HepG2 (cell line): Measurements from ENCODE around the gene SULT1B1. TPM values are rescaled to one million over a fixed set of nuclear protein-coding genes. Genes with fewer than 3 reads are reported as not detected.

Experiments
- ATAC-seq: fragments of 200-7000 bp; cut with Tn5 transposase; 3 replicates; pipeline ENCODE4 v1.9.1; 2020; ENCODE audit warnings: mild to moderate bottlenecking, moderate library complexity
- BruUV-seq: library from RNA; stranded (reverse); fragments of 400-500 nt; replicated peaks from 2 replicates; lab custom pipeline; 2021; lab: Mats Ljungman, UMichigan
- CTCF ChIA-PET: fragments of 300-600 bp; formaldehyde crosslinking; extraction: SDS; loops from one replicate; lab custom pipeline; 2021; ENCODE audit warnings: low total read pairs, inconsistent platforms, low intra/inter-chr PET ratio; lab: Yijun Ruan, JAX
- POLR2A ChIA-PET: fragments of 350-600 bp; sonication (Branson Sonifier 250); formaldehyde crosslinking; loops from one replicate; lab custom pipeline; 2020; ENCODE audit warnings: antibody characterized with exemption, inconsistent platforms; lab: Yijun Ruan, JAX
- DNase-seq: peaks from one replicate; pipeline ENCODE4 v3.0.0-alpha.2; 2015; ENCODE audit warnings: low spot score
- FAIRE-seq: peaks from 3 replicates; lab custom pipeline; 2011; peaks lifted over from hg19 to GRCh38; lab: Jason Lieb, UNC
- H2AFZ ChIP-seq: one replicate; pipeline ENCODE4 v1.6.1; 2011; ENCODE audit warnings: low read length, inconsistent platforms
- H3K27ac ChIP-seq: fragments of 300-600 bp; 3 replicates; pipeline ENCODE4 v1.8.0; 2011; ENCODE audit warnings: mixed run types, mild to moderate bottlenecking, mixed read lengths, low read length, inconsistent platforms; ENCODE audit not compliant: insufficient read depth; ENCODE audit errors: extremely low read length
- H3K27me3 ChIP-seq, 2 experiments: fragments of 200-600 bp in 1 of 2; 2 replicates in 1 of 2; 3 replicates in 1 of 2; pipeline versions ENCODE4 v1.6.0 to v1.8.0; 2011; ENCODE audit warnings: low read length in 2 of 2, mild to moderate bottlenecking in 2 of 2, moderate library complexity in 2 of 2, inconsistent platforms in 1 of 2; ENCODE audit not compliant: insufficient read depth in 2 of 2, control insufficient read depth in 1 of 2
- H3K36me3 ChIP-seq, 2 experiments: fragments of 200-600 bp in 1 of 2; replicated peaks in 1 of 2; 2 replicates in 1 of 2; 3 replicates in 1 of 2; pipeline versions ENCODE4 v1.5.1 to v1.8.0; 2011; ENCODE audit warnings: low read length in 2 of 2, inconsistent platforms in 1 of 2; ENCODE audit not compliant: insufficient read depth in 2 of 2, control insufficient read depth in 1 of 2
- H3K4me1 ChIP-seq: 2 replicates; pipeline ENCODE4 v1.5.1; 2012; ENCODE audit warnings: low read length, inconsistent platforms; ENCODE audit not compliant: insufficient read depth
- H3K4me2 ChIP-seq: 2 replicates; pipeline ENCODE4 v1.6.0; 2011; ENCODE audit warnings: low read depth, low read length, inconsistent platforms
- H3K4me3 ChIP-seq, 3 experiments: fragments of 200-600 bp in 1 of 3; sonication (generic), shearing (Covaris generic) in 1 of 3; replicated peaks in 1 of 3; 2 replicates each; pipeline ENCODE4 v1.5.1; 2011 to 2016; ENCODE audit warnings: low read length in 3 of 3, inconsistent platforms in 2 of 3, low read depth in 2 of 3, mild to moderate bottlenecking in 2 of 3, control low read depth in 1 of 3, mixed read lengths in 1 of 3; ENCODE audit not compliant: insufficient read depth in 1 of 3
- H3K79me2 ChIP-seq: one replicate; pipeline ENCODE4 v1.6.1; 2011; ENCODE audit warnings: low read length, inconsistent platforms; ENCODE audit not compliant: insufficient read depth
- H3K9ac ChIP-seq: 2 replicates; pipeline ENCODE4 v1.6.0; 2011; ENCODE audit warnings: mild to moderate bottlenecking, low read depth, low read length, inconsistent platforms; ENCODE audit not compliant: insufficient read depth
- H3K9me3 ChIP-seq: 2 replicates; pipeline ENCODE4 v1.5.1; 2012; ENCODE audit warnings: mild to moderate bottlenecking, low read length
- H4K20me1 ChIP-seq: 2 replicates; pipeline ENCODE4 v1.6.0; 2011; ENCODE audit warnings: inconsistent platforms, mild to moderate bottlenecking, low read length, moderate library complexity; ENCODE audit not compliant: insufficient read depth
- EP300 ChIP-seq, 3 experiments: sonication (generic) in 1 of 3; formaldehyde crosslinking in 1 of 3; IDR thresholded peaks; 2 replicates each; pipeline versions ENCODE4 v1.5.1 to v1.6.1; 2011 to 2020; ENCODE audit warnings: low read depth in 2 of 3, low read length in 2 of 3, borderline replicate concordance in 1 of 3, improper control_type of control experiment in 1 of 3, mild to moderate bottlenecking in 1 of 3, missing genetic modification reagents in 1 of 3, moderate library complexity in 1 of 3
- EZH2 ChIP-seq: conservative IDR thresholded peaks from 2 replicates; pipeline ENCODE4 v1.6.1; 2012; ENCODE audit warnings: mild to moderate bottlenecking, low read depth, low read length, moderate library complexity
- FOXJ3 ChIP-seq: sonication (generic); formaldehyde crosslinking; IDR thresholded peaks from 2 replicates; pipeline ENCODE4 v1.4.0; 2020; ENCODE audit warnings: missing genetic modification reagents, mild to moderate bottlenecking, borderline replicate concordance
- HMGA1 ChIP-seq: sonication (generic); formaldehyde crosslinking; conservative IDR thresholded peaks from 2 replicates; pipeline ENCODE4 v1.4.0; 2020; ENCODE audit warnings: missing genetic modification reagents
- ISL2 ChIP-seq: sonication (generic); formaldehyde crosslinking; IDR thresholded peaks from 2 replicates; pipeline ENCODE4 v1.5.0; 2020; ENCODE audit warnings: missing genetic modification reagents
- SNAI1 ChIP-seq: sonication (generic); formaldehyde crosslinking; IDR thresholded peaks from 2 replicates; pipeline ENCODE4 v1.5.0; 2020; ENCODE audit warnings: mild to moderate bottlenecking, missing genetic modification reagents, borderline replicate concordance
- SPEN ChIP-seq: sonication (generic); formaldehyde crosslinking; IDR thresholded peaks from 2 replicates; pipeline ENCODE4 v1.5.1; 2020; ENCODE audit warnings: low read depth, mild to moderate bottlenecking, missing genetic modification reagents
- SRSF4 ChIP-seq: fragments of 200-400 bp; formaldehyde crosslinking; IDR thresholded peaks from one replicate; pipeline ENCODE4 v1.6.1; 2018; ENCODE audit warnings: mild to moderate bottlenecking, low read depth, low read length, moderate library complexity; ENCODE audit not compliant: poor library complexity, severe bottlenecking
- ZNF232 ChIP-seq: sonication (generic); formaldehyde crosslinking; IDR thresholded peaks from 2 replicates; pipeline ENCODE4 v1.4.0; 2020; ENCODE audit warnings: missing genetic modification reagents, borderline replicate concordance
- ZNF678 ChIP-seq: sonication (generic); formaldehyde crosslinking; IDR thresholded peaks from 2 replicates; pipeline ENCODE4 v1.4.0; 2020; ENCODE audit warnings: mild to moderate bottlenecking, missing genetic modification reagents
- ZNF879 ChIP-seq: sonication (generic); formaldehyde crosslinking; IDR thresholded peaks from 2 replicates; pipeline ENCODE4 v1.8.1; 2023; ENCODE audit warnings: missing genetic modification reagents
- ZZZ3 ChIP-seq: sonication (generic); formaldehyde crosslinking; IDR thresholded peaks from 2 replicates; pipeline ENCODE4 v1.4.0; 2020; ENCODE audit warnings: missing genetic modification reagents, mild to moderate bottlenecking, borderline replicate concordance
- WGBS: methylation state at CpG from one replicate; pipeline ENCODE4 v1.1.6; 2017; ENCODE audit warnings: low lambda C conversion rate; 5-methylcytosine and 5-hydroxymethylcytosine counted together
- in situ Hi-C: cut with HindIII; loops from 2 replicates; pipeline ENCODE4 v1.10.0; 2017; ENCODE audit warnings: low pct_unique_long_range_greater_than_20kb; ENCODE audit not compliant: extremely low pct_ligation_motif_present
- intact Hi-C: fragments of 100-400 bp; cut with micrococcal nuclease; formaldehyde crosslinking; loops from one replicate; pipeline ENCODE4 v1.10.0; 2022; ENCODE audit not compliant: unreplicated experiment
- polyA plus RNA-seq, 8 experiments: library from polyadenylated mRNA; depleted of rRNA in 3 of 8; stranded (reverse) in 7 of 8; unstranded in 1 of 8; fragments of >200 nt; fragmentation: Illumina TruSeq in 4 of 8; extraction: Trizol in 4 of 8; gene quantifications; 2 replicates each; pipeline versions ENCODE4 v1.2.1 to v1.2.3, GENCODE V29; 2011 to 2016; ENCODE audit warnings: low read depth in 4 of 8, missing spikeins in 1 of 8, mixed read lengths in 1 of 8; ENCODE audit not compliant: insufficient read depth in 1 of 8
- total RNA-seq, 5 experiments: library from RNA; depleted of rRNA; stranded (reverse); fragments of >200 nt; fragmentation: Illumina TruSeq; extraction: Trizol; gene quantifications; 2 replicates each; pipeline ENCODE4 v1.2.3, GENCODE V29; 2016; ENCODE audit warnings: low read depth in 1 of 5
- TF ChIP-seq, protein P1 (sequence below): IDR thresholded peaks from 2 replicates; pipeline ENCODE4 v1.6.1; 2016; ENCODE audit warnings: control low read depth
- TF ChIP-seq, protein P2 (sequence below): sonication (generic); formaldehyde crosslinking; IDR thresholded peaks from 2 replicates; pipeline ENCODE4 v1.4.0; 2020; ENCODE audit warnings: mild to moderate bottlenecking, missing genetic modification reagents
- TF ChIP-seq, protein P3 (sequence below): IDR thresholded peaks from 2 replicates; pipeline ENCODE4 v1.6.1; 2016; ENCODE audit warnings: low read depth, borderline replicate concordance

Gene SULT1B1
- total and polyA plus RNA-seq, 2 of the 13 experiments (the other 11 are each of a cell fraction or from before 2014, with no cell fraction given), result 0.20 to 0.25 TPM

DNA sequence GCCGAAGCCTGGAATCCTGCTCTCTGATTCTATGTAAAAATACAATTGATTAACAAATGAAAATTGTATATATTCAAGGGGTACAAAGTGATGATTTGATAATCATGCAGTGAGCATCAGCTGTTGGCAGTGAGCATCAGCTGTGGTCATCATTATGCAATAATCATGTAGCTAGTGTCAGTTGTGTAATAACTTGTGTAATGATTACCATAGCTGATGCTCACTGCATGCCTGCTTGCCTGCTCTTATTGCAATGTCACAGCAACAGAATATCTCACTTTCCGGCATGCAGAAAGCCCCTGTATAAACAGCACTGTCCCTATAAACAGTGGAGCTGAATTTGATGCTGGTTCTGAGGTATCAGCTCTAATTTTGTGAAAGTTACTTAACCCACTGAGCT lies 46.8 kb downstream of the SULT1B1 start:
- no peak overlapping the region for H2AFZ ChIP-seq
- FAIRE-seq (peak; percentile 12), ATAC-seq (peak; percentile 88), DNase-seq (peak; percentile 65)
- peak overlapping the region; percentile 38; the same call in 1 of the 2 replicates for H3K4me2 ChIP-seq
- WGBS, result 57% methylated on average over 2 of the region's 2 CpGs
- H3K27ac ChIP-seq, result no peak overlapping the region
- H3K9me3 ChIP-seq, result peaks cover 21% of the 10 kb centered on the region
- no peak overlapping the region for H3K9ac ChIP-seq
- intact Hi-C loops, result no loop called here
- H3K79me2 ChIP-seq, result no peaks in the 10 kb centered on the region
- CTCF ChIA-PET, result no interaction called here
- H4K20me1 ChIP-seq, result no peaks in the 10 kb centered on the region
- no peaks in the 10 kb centered on the region for H3K27me3 ChIP-seq
- in situ Hi-C loops, result no loop called here
- H3K4me1 ChIP-seq, result peaks cover 10% of the 10 kb centered on the region
- POLR2A ChIA-PET, result no interaction called here
- no TSS peak for BruUV-seq
- no peak overlapping the region for H3K4me3 ChIP-seq
- H3K36me3 ChIP-seq, result no peaks in the 10 kb centered on the region
- TF ChIP-seq SRSF4 (no peak), ZNF678 (CRISPR knock-in tag) (no peak), SNAI1 (no peak), FOXJ3 (CRISPR knock-in tag) (peak; percentile 64; the same call in 1 of the 2 replicates), ZZZ3 (CRISPR knock-in tag) (no peak), HMGA1 (CRISPR knock-in tag) (no peak), ISL2 (CRISPR knock-in tag) (no peak), SPEN (CRISPR knock-in tag) (no peak), EZH2 (no peak), EP300 (IDR thresholded peaks at IDR 0.05; ENCODE audit: low read depth in 2 of 2, low read length in 2 of 2) (peak; percentile 60 to 70; a peak in 3 of 4 replicates), EP300 (CRISPR knock-in tag; IDR thresholded peaks at IDR 0.05; ENCODE audit: borderline replicate concordance) (no peak; the same call in 1 of the 2 replicates), ZNF879 (CRISPR knock-in tag) (no peak), ZNF232 (CRISPR knock-in tag) (no peak)
- TF ChIP-seq, protein P1, sequence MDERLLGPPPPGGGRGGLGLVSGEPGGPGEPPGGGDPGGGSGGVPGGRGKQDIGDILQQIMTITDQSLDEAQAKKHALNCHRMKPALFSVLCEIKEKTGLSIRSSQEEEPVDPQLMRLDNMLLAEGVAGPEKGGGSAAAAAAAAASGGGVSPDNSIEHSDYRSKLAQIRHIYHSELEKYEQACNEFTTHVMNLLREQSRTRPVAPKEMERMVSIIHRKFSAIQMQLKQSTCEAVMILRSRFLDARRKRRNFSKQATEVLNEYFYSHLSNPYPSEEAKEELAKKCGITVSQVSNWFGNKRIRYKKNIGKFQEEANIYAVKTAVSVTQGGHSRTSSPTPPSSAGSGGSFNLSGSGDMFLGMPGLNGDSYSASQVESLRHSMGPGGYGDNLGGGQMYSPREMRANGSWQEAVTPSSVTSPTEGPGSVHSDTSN (CRISPR knock-in tag), result no peak
- TF ChIP-seq, protein P2, sequence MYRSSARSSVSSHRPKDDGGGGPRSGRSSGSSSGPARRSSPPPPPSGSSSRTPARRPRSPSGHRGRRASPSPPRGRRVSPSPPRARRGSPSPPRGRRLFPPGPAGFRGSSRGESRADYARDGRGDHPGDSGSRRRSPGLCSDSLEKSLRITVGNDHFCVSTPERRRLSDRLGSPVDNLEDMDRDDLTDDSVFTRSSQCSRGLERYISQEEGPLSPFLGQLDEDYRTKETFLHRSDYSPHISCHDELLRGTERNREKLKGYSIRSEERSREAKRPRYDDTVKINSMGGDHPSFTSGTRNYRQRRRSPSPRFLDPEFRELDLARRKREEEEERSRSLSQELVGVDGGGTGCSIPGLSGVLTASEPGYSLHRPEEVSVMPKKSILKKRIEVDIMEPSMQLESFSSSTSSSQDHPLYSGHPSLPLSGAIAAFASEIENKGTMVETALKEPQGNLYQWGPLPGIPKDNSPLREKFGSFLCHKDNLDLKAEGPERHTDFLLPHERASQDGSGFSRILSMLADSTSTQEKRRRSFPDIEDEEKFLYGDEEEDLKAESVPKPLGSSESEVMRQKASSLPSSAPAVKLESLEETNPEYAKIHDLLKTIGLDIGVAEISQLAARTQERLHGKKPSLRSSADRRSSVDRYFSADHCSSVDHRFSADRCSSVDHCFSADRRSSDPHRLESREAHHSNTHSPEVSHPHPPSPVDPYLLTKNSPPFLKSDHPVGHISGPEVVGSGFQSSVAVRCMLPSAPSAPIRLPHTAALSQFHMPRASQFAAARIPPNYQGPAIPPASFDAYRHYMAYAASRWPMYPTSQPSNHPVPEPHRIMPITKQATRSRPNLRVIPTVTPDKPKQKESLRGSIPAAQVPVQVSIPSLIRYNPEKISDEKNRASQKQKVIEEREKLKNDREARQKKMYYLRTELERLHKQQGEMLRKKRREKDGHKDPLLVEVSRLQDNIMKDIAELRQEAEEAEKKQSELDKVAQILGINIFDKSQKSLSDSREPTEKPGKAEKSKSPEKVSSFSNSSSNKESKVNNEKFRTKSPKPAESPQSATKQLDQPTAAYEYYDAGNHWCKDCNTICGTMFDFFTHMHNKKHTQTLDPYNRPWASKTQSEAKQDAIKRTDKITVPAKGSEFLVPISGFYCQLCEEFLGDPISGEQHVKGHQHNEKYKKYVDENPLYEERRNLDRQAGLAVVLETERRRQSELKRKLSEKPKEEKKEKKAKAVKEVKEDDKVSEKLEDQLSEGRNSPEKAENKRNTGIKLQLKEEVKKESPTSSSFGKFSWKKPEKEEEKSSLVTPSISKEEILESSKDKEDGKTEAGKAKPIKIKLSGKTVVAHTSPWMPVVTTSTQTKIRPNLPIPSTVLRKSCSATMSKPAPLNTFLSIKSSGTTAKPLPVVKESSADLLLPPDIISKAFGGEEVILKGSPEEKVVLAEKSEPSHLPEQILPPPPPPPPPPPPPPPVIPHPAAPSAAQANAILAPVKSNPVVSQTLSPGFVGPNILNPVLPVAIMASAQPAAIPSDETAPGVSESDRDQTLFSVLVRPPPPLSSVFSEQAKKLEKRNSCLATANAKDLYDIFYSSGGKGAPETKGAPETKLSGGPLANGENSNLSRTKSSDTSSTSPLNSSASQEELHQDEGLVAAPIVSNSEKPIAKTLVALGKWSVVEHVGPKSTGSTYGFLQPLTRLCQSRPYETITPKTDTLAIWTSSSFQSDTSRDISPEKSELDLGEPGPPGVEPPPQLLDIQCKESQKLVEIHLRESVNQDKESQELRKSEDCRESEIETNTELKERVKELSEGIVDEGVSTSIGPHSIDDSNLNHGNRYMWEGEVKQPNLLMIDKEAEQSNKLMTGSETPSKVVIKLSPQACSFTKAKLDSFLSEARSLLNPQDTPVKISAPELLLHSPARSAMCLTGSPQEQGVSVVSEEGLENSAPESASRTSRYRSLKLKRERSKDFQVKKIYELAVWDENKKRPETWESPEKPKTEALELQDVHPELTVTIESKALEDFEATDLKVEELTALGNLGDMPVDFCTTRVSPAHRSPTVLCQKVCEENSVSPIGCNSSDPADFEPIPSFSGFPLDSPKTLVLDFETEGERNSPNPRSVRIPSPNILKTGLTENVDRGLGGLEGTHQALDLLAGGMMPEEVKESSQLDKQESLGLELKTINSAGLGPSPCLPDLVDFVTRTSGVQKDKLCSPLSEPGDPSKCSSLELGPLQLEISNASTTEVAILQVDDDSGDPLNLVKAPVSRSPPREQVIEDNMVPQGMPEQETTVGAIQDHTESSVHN, result no peak
- TF ChIP-seq, protein P3, sequence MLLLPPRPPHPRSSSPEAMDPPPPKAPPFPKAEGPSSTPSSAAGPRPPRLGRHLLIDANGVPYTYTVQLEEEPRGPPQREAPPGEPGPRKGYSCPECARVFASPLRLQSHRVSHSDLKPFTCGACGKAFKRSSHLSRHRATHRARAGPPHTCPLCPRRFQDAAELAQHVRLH (CRISPR knock-in tag), result no peak
